ENCODE results near the gene ZDHHC11. TPM values are rescaled to one million over a fixed set of nuclear protein-coding genes. Genes with fewer than 3 reads are reported as not detected.

Gene ZDHHC11
- 10.0 to 18.7 TPM (median 16.9 TPM) in 5 replicates for total RNA-seq (2022; extraction: Qiagen RNA extraction; ENCODE audit: low read depth)

GRCh38 chr5:850511-851006 lies at the start of gene ZDHHC11:
ZDHHC11 (minus strand) TSS chr5:850986; CDS start chr5:850602, 384 bp downstream.

GRCh38 chr5:892394-893136 lies 41.8 kb upstream of the ZDHHC11 start, which contains the start of the genes BRD9 and TRIP13:
BRD9 (minus strand) TSS chr5:892801; CDS start chr5:892657, 144 bp downstream.
TRIP13 (plus strand) TSS chr5:892884; CDS start chr5:892999, 115 bp downstream.

GRCh38 chr5:784428-785177 lies 66.2 kb downstream of the ZDHHC11 start, which contains the start of gene ZDHHC11B:
ZDHHC11B (minus strand) TSS chr5:784729; CDS start chr5:766919, 17,810 bp downstream.

Other genes starting within 250 kb of the ZDHHC11 start
- gene CEP72, start 238.6 kb downstream of the ZDHHC11 start, total RNA-seq (2022; extraction: Qiagen RNA extraction; ENCODE audit: low read depth): 8.1 to 11.4 TPM (median 9.8 TPM) in 5 replicates
- 4.2 to 5.8 TPM (median 5.6 TPM) in 5 replicates for gene TPPP, start 157.6 kb downstream of the ZDHHC11 start, total RNA-seq (2022; extraction: Qiagen RNA extraction; ENCODE audit: low read depth)
- 1.1 to 1.7 TPM (median 1.3 TPM) in 5 replicates for gene ZDHHC11B, start 66.3 kb downstream of the ZDHHC11 start, total RNA-seq (2022; extraction: Qiagen RNA extraction; ENCODE audit: low read depth)
- 36.3 to 40.5 TPM (median 39.2 TPM) in 5 replicates for gene BRD9, start 41.8 kb upstream of the ZDHHC11 start, total RNA-seq (2022; extraction: Qiagen RNA extraction; ENCODE audit: low read depth)
- 60.8 to 66.9 TPM (median 66.4 TPM) in 5 replicates for gene TRIP13, start 41.9 kb upstream of the ZDHHC11 start, total RNA-seq (2022; extraction: Qiagen RNA extraction; ENCODE audit: low read depth)
- gene NKD2, start 157.8 kb upstream of the ZDHHC11 start, total RNA-seq (2022; extraction: Qiagen RNA extraction; ENCODE audit: low read depth): 8.7 to 14.0 TPM (median 12.2 TPM) in 5 replicates